Measurements from ENCODE around the gene TBC1D23. TPM values are rescaled to one million over a fixed set of nuclear protein-coding genes. Genes with fewer than 3 reads are reported as not detected.
A peak's percentile ranks its signal among the peaks of the same experiment; 100 is the strongest.
"Not testable (repeated sequence)": the region's sequence is repeated elsewhere in the genome, so short reads cannot be mapped to it uniquely, and the experiment has no call there.

The TBC1D23 gene
- polyA plus RNA-seq, 1 of the 3 experiments (the other 2 are of a cell fraction) = 6.7 TPM

DNA sequence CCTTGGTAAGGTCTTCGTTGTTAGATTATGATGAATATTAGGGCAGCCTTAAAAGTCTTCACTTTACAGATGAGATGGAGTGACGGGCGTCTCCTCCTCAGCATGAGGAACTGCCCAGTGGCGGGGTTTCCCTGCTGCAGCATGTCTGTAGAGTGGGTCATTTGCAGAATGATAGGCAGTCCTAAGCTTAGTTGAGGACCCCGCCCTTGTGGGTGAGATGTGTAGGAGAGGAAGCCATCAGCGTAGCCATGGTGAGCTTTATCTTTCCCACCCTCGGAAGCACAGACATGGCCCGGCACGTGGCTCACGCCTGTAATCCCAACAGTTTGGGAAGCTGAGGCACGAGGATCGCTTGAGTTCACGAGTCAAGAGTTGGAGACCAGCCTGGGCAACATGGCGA, 74.6 kb downstream of the TBC1D23 start:
- Histone ChIP-seq H2AFZ (ENCODE audit: low read depth) (peak overlapping the region; percentile 98), H3K36me3 (replicated peaks in 1 of 2; ENCODE audit: control insufficient read depth in 1 of 2, insufficient read depth in 2 of 2, low read length in 1 of 2) (peaks cover 18 to 22% of the 10 kb centered on the region in 2 experiments), H3F3A (replicated peaks; ENCODE audit: insufficient read depth) (no peaks in the 10 kb centered on the region), H3K27ac (ENCODE audit: low read depth in 2 of 2, low read length in 1 of 2) (peak overlapping the region in 1 of 2 experiments; percentile 7; a peak in 1 of 4 replicates), H4K20me1 (ENCODE audit: insufficient read depth) (no peaks in the 10 kb centered on the region), H3K4me1 (ENCODE audit: control insufficient read depth in 1 of 2, insufficient read depth in 2 of 2, low read depth in 1 of 2, low read length in 1 of 2) (peaks cover 0 to 11% of the 10 kb centered on the region in 2 experiments; a peak in 1 of 4 replicates), H3K4me3 (ENCODE audit: low read depth in 2 of 2, low read length in 1 of 2) (peak overlapping the region; percentile 66 to 79), H3K9me2 (no peaks in the 10 kb centered on the region), H3K9ac (peak overlapping the region; percentile 68), H3K4me2 (peak overlapping the region; percentile 82), H3K79me2 (ENCODE audit: insufficient read depth) (peaks cover 20% of the 10 kb centered on the region; the same call in 1 of the 2 replicates), H3K27me3 (ENCODE audit: insufficient read depth) (no peaks in the 10 kb centered on the region), H3K9me3 (no peaks in the 10 kb centered on the region)
- WGBS (ENCODE audit: low lambda C conversion rate) = 86% methylated on average over 14 of the region's 14 CpGs
- TF ChIP-seq FOXM1 (IDR thresholded peaks at IDR 0.05; ENCODE audit: low read depth) (no peak), RFX5 (IDR thresholded peaks at IDR 0.05; ENCODE audit: low read length) (no peak), GABPA (IDR thresholded peaks at IDR 0.05; ENCODE audit: low read depth) (no peak), NRF1 (IDR thresholded peaks at IDR 0.05; ENCODE audit: low read depth, low read length) (no peak), FOSL2 (IDR thresholded peaks at IDR 0.05; ENCODE audit: borderline replicate concordance, low read depth) (no peak), SMC3 (IDR thresholded peaks at IDR 0.05; ENCODE audit: low read depth, low read length) (no peak), JUND (IDR thresholded peaks at IDR 0.05) (no peak)
- TF ChIP-seq, protein P1, sequence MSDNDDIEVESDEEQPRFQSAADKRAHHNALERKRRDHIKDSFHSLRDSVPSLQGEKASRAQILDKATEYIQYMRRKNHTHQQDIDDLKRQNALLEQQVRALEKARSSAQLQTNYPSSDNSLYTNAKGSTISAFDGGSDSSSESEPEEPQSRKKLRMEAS (IDR thresholded peaks at IDR 0.05; ENCODE audit: low read depth) = no peak
- POLR2A ChIA-PET = interaction anchor here (2.0 kb wide), 1 partner anchor 11 kb away, joined by 5 read pairs; no protein-coding TSS in a partner anchor
- CTCF ChIA-PET = interaction anchor here (0.6 to 3.5 kb wide), 7 partner anchors 11 to 502 kb away, joined by 3 to 18 read pairs (median 3); no protein-coding TSS in a partner anchor
- peak; percentile 47 for DNase-seq

DNA sequence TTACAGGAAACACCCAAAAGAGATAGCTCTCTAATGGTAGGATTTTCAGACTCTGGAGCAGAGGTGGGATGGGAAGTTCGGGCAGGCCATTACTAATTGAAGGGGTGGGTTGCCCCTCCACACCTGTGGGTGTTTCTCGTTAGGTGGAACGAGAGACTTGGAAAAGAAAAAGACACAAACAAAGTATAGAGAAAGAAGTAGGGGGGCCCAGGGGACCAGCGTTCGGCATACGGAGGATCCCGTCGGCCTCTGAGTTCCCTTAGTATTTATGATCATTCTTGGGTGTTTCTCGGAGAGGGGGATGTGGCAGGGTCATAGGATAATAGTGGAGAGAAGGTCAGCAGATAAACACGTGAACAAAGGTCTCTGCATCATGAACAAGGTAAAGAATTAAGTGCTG, 75.4 kb downstream of the TBC1D23 start:
- Histone ChIP-seq H3K36me3 (replicated peaks in 1 of 2; ENCODE audit: control insufficient read depth in 1 of 2, insufficient read depth in 2 of 2, low read length in 1 of 2) (peaks cover 24 to 30% of the 10 kb centered on the region in 2 experiments), H3K4me2 (peak overlapping the region; percentile 82; the same call in 1 of the 2 replicates), H3K4me1 (ENCODE audit: control insufficient read depth in 1 of 2, insufficient read depth in 2 of 2, low read depth in 1 of 2, low read length in 1 of 2) (peaks cover 0 to 11% of the 10 kb centered on the region in 2 experiments; a peak in 1 of 4 replicates), H3K79me2 (ENCODE audit: insufficient read depth) (peaks cover 20% of the 10 kb centered on the region; the same call in 1 of the 2 replicates)
- H3K9me2 ChIP-seq; H4K20me1 ChIP-seq (ENCODE audit: insufficient read depth); H3K4me3 ChIP-seq (ENCODE audit: low read depth in 2 of 2, low read length in 1 of 2); H3K27me3 ChIP-seq (ENCODE audit: insufficient read depth); H3K9ac ChIP-seq; H2AFZ ChIP-seq (ENCODE audit: low read depth); H3K9me3 ChIP-seq; H3F3A ChIP-seq (replicated peaks; ENCODE audit: insufficient read depth); DNase-seq; H3K27ac ChIP-seq (ENCODE audit: low read depth in 2 of 2, low read length in 1 of 2): not testable (repeated sequence)
- WGBS (ENCODE audit: low lambda C conversion rate) = 92% methylated on average over 10 of the region's 10 CpGs
- POLR2A ChIA-PET = interaction anchor here (2.0 kb wide), 1 partner anchor 10 kb away, joined by 5 read pairs; no protein-coding TSS in a partner anchor
- CTCF ChIA-PET = interaction anchor here (0.8 kb wide), 1 partner anchor 493 kb away, joined by 3 read pairs; no protein-coding TSS in a partner anchor

DNA sequence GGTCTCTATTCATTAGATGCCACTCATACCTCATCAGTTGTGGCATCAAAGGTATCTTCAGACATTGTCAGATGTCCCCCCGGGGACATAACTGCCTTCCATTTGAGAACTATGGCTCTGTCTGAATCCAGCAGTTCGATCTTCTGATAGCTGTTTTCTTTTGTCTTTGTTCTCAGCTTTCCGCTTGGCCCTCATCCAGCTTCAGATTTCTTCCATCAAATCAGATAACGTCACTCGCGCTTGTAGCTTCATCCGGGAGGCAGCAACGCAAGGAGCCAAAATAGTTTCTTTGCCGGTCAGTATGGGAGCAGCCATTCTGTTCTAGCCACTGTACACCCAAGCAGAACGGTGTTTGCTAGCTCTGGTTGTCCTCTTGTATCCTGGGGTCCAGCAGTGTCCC, 78.1 kb downstream of the TBC1D23 start:
- Histone ChIP-seq H3K4me2 (no peak overlapping the region), H3K27me3 (ENCODE audit: insufficient read depth) (no peaks in the 10 kb centered on the region), H3K9ac (no peak overlapping the region), H3K9me3 (peaks cover 9% of the 10 kb centered on the region; the same call in 1 of the 2 replicates), H3K9me2 (no peaks in the 10 kb centered on the region), H3F3A (replicated peaks; ENCODE audit: insufficient read depth) (peaks cover 13% of the 10 kb centered on the region), H3K27ac (ENCODE audit: low read depth in 2 of 2, low read length in 1 of 2) (no peak overlapping the region), H4K20me1 (ENCODE audit: insufficient read depth) (no peaks in the 10 kb centered on the region), H2AFZ (ENCODE audit: low read depth) (no peak overlapping the region), H3K4me3 (ENCODE audit: low read depth in 2 of 2, low read length in 1 of 2) (no peak overlapping the region), H3K79me2 (ENCODE audit: insufficient read depth) (peaks cover 20% of the 10 kb centered on the region; the same call in 1 of the 2 replicates), H3K4me1 (ENCODE audit: control insufficient read depth in 1 of 2, insufficient read depth in 2 of 2, low read depth in 1 of 2, low read length in 1 of 2) (peaks cover 0 to 11% of the 10 kb centered on the region in 2 experiments; a peak in 1 of 4 replicates), H3K36me3 (replicated peaks in 1 of 2; ENCODE audit: control insufficient read depth in 1 of 2, insufficient read depth in 2 of 2, low read length in 1 of 2) (peaks cover 45 to 57% of the 10 kb centered on the region in 2 experiments)
- TF ChIP-seq ELF1 (IDR thresholded peaks at IDR 0.05) = no peak
- no peak for TF ChIP-seq POLR2AphosphoS5 (IDR thresholded peaks at IDR 0.05; ENCODE audit: low read depth, low read length)
- TF ChIP-seq, protein P2, sequence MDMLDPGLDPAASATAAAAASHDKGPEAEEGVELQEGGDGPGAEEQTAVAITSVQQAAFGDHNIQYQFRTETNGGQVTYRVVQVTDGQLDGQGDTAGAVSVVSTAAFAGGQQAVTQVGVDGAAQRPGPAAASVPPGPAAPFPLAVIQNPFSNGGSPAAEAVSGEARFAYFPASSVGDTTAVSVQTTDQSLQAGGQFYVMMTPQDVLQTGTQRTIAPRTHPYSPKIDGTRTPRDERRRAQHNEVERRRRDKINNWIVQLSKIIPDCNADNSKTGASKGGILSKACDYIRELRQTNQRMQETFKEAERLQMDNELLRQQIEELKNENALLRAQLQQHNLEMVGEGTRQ (IDR thresholded peaks at IDR 0.05; ENCODE audit: borderline replicate concordance, low read depth, low read length) = no peak
- TF ChIP-seq NFIC (IDR thresholded peaks at IDR 0.05; ENCODE audit: borderline replicate concordance) = no peak
- TF ChIP-seq TCF12 (IDR thresholded peaks at IDR 0.05) = no peak
- TF ChIP-seq GATA2 (CRISPR knock-in tag; IDR thresholded peaks at IDR 0.05) = no peak
- TF ChIP-seq, protein P3, sequence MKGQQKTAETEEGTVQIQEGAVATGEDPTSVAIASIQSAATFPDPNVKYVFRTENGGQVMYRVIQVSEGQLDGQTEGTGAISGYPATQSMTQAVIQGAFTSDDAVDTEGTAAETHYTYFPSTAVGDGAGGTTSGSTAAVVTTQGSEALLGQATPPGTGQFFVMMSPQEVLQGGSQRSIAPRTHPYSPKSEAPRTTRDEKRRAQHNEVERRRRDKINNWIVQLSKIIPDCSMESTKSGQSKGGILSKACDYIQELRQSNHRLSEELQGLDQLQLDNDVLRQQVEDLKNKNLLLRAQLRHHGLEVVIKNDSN (IDR thresholded peaks at IDR 0.05; ENCODE audit: borderline replicate concordance, low read depth) = no peak
- no peak for TF ChIP-seq EP300 (IDR thresholded peaks at IDR 0.05; ENCODE audit: borderline replicate concordance in 1 of 2, low read depth in 1 of 2, low read length in 1 of 2)
- WGBS (ENCODE audit: low lambda C conversion rate) = 88% methylated on average over 10 of the region's 10 CpGs
- CTCF ChIA-PET = interaction anchor here (1.1 to 1.7 kb wide), 3 partner anchors 16 to 62 kb away, joined by 3 to 4 read pairs (median 3); partner anchors contain the start of genes LNP1 and TOMM70
- DNase-seq = no peak
- POLR2A ChIA-PET = no interaction called here
